ENCODE measurements around the gene RAPGEF4.
A peak's percentile ranks its signal among the peaks of the same experiment; 100 is the strongest.

The RAPGEF4 gene

DNA sequence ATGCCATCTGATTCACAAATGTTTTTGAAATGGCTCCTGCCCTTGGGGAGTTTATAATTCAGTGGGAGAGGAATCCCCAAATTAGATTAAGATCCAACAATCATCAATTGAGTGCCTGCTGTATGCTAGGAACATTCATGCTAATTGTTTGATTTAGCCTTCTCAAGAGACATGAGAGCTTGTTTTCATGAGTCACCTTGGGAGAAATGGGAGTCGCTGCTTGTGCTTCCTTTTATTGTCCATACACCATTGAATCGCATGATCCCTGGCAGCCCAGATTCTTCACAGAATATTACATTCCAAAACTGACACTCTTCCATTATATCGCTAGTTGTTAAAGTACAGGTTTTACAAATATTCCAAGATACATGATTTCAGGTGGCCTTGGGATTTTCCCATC lies 234.0 kb downstream of the RAPGEF4 start:
- no peaks in the 10 kb centered on the region for H3K27me3 ChIP-seq (ENCODE audit: low read depth, low read length)
- no peak for TF ChIP-seq EZH2phosphoT487 (IDR thresholded peaks at IDR 0.05; ENCODE audit: low read depth)
- TF ChIP-seq, protein P1, sequence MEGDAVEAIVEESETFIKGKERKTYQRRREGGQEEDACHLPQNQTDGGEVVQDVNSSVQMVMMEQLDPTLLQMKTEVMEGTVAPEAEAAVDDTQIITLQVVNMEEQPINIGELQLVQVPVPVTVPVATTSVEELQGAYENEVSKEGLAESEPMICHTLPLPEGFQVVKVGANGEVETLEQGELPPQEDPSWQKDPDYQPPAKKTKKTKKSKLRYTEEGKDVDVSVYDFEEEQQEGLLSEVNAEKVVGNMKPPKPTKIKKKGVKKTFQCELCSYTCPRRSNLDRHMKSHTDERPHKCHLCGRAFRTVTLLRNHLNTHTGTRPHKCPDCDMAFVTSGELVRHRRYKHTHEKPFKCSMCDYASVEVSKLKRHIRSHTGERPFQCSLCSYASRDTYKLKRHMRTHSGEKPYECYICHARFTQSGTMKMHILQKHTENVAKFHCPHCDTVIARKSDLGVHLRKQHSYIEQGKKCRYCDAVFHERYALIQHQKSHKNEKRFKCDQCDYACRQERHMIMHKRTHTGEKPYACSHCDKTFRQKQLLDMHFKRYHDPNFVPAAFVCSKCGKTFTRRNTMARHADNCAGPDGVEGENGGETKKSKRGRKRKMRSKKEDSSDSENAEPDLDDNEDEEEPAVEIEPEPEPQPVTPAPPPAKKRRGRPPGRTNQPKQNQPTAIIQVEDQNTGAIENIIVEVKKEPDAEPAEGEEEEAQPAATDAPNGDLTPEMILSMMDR (IDR thresholded peaks at IDR 0.05; ENCODE audit: low read depth, low read length) = no peak
- H3K9ac ChIP-seq (ENCODE audit: low read length) = no peak overlapping the region
- no peaks in the 10 kb centered on the region for H3K9me3 ChIP-seq (ENCODE audit: insufficient read depth, low read length)
- H3K79me2 ChIP-seq (ENCODE audit: low read length) = no peaks in the 10 kb centered on the region
- peaks cover 29% of the 10 kb centered on the region for H3K4me1 ChIP-seq (ENCODE audit: low read length)
- no peak overlapping the region for H3K4me3 ChIP-seq (ENCODE audit: low read length)
- no peak overlapping the region for H3K27ac ChIP-seq (ENCODE audit: low read length)
- H3K4me2 ChIP-seq (ENCODE audit: low read length) = no peak overlapping the region
- no peaks in the 10 kb centered on the region for H3K36me3 ChIP-seq (replicated peaks; ENCODE audit: low read depth, low read length)
- no peak overlapping the region for H2AFZ ChIP-seq (ENCODE audit: low read depth, low read length)
- no peaks in the 10 kb centered on the region for H4K20me1 ChIP-seq (ENCODE audit: insufficient read depth, low read length)

DNA sequence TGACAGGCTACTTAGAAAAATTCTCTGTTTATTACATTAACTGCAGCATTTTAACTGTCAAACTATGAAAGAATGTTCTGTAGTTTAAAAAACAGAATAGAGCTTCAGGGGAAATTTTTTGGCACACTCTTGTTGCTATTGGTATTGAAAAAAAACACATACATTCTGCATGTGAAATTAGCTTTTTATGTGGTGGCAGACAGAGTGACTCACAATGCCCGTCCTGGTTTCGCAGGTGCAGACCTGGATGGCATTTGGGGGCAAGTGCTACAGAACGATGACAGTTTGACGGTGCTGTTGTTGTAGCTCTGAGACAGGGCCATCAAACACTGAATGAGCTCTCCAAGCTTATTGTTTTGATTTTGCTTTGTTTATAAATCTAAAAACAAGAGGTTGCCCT lies 235.0 kb downstream of the RAPGEF4 start:
- Histone ChIP-seq H2AFZ (ENCODE audit: low read depth, low read length) (no peak overlapping the region), H3K4me2 (ENCODE audit: low read length) (no peak overlapping the region), H3K79me2 (ENCODE audit: low read length) (no peaks in the 10 kb centered on the region), H3K27ac (ENCODE audit: low read length) (no peak overlapping the region), H3K4me1 (ENCODE audit: low read length) (peaks cover 23% of the 10 kb centered on the region), H3K27me3 (ENCODE audit: low read depth, low read length) (no peaks in the 10 kb centered on the region), H3K4me3 (ENCODE audit: low read length) (no peak overlapping the region), H3K9ac (ENCODE audit: low read length) (no peak overlapping the region), H3K9me3 (ENCODE audit: insufficient read depth, low read length) (no peaks in the 10 kb centered on the region), H3K36me3 (replicated peaks; ENCODE audit: low read depth, low read length) (no peaks in the 10 kb centered on the region), H4K20me1 (ENCODE audit: insufficient read depth, low read length) (no peaks in the 10 kb centered on the region)
- TF ChIP-seq, protein P1 (IDR thresholded peaks at IDR 0.05; ENCODE audit: low read depth, low read length) = no peak
- no peak for TF ChIP-seq EZH2phosphoT487 (IDR thresholded peaks at IDR 0.05; ENCODE audit: low read depth)

DNA sequence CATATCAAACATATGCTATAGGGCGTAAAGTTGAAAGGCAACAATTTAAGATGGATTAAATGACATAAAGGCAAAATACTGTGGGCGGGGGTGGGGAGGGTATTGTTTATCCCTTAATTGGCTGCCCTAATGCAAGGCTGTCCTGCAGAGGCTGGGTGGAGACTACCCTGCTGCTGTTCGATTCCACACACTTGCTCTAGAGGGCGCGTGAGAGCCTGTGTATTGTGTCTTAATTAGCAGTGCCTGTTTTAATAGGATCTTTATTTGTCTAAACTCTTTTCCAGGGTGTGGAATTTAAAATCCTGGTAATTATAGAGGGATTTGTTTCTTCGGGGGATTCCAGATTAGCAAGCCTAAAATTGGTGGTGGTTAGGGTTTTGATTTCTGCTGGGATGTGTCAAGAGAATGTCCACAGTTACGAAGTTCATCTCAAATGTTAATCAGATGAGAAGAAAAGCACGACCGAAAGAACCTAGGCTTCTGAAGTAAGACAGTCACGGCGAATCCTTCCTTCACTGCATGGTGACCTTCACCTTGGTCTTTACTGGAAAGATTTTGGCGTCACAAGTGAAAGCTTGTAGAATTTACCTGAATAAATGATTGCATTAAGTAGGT lies 236.5 kb downstream of the RAPGEF4 start:
- H3K27ac ChIP-seq (ENCODE audit: low read length) = no peak overlapping the region
- peak overlapping the region; percentile 61 for H2AFZ ChIP-seq (ENCODE audit: low read depth, low read length)

DNA sequence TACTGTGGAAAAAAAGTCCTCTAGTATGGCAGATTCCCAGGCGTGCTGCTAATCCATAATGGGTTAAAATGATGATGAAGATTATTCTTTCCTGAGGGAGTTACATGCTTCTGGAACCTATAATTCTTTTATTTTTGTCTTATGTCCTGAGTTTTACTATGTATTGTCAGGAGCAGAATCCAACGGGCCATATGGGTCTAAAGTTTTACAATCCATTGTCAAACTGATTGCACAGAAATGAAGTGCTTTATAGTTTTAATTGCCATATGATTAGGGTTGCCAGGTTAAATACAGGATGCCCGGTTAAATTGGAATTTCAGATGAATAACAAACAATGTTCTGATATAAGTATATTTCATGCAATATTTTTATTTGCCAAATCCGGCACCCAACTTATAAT lies 239.1 kb downstream of the RAPGEF4 start:
- no peak overlapping the region for H3K9ac ChIP-seq (ENCODE audit: low read length)
- peaks cover 55% of the 10 kb centered on the region for H3K4me1 ChIP-seq (ENCODE audit: low read length)
- no peak overlapping the region for H3K4me2 ChIP-seq (ENCODE audit: low read length)
- no peak overlapping the region for H2AFZ ChIP-seq (ENCODE audit: low read depth, low read length)
- H3K27ac ChIP-seq (ENCODE audit: low read length) = no peak overlapping the region
- H3K79me2 ChIP-seq (ENCODE audit: low read length) = no peaks in the 10 kb centered on the region
- H3K36me3 ChIP-seq (replicated peaks; ENCODE audit: low read depth, low read length) = no peaks in the 10 kb centered on the region
- no peaks in the 10 kb centered on the region for H4K20me1 ChIP-seq (ENCODE audit: insufficient read depth, low read length)
- no peaks in the 10 kb centered on the region for H3K27me3 ChIP-seq (ENCODE audit: low read depth, low read length)
- H3K4me3 ChIP-seq (ENCODE audit: low read length) = no peak overlapping the region
- no peak for TF ChIP-seq EZH2phosphoT487 (IDR thresholded peaks at IDR 0.05; ENCODE audit: low read depth)
- TF ChIP-seq, protein P1 (IDR thresholded peaks at IDR 0.05; ENCODE audit: low read depth, low read length) = no peak
- H3K9me3 ChIP-seq (ENCODE audit: insufficient read depth, low read length) = no peaks in the 10 kb centered on the region

More for the DNA sequence above, 236.5 kb downstream of the RAPGEF4 start:
- Histone ChIP-seq H3K9me3 (ENCODE audit: insufficient read depth, low read length) (no peaks in the 10 kb centered on the region), H3K27me3 (ENCODE audit: low read depth, low read length) (no peaks in the 10 kb centered on the region), H3K79me2 (ENCODE audit: low read length) (no peaks in the 10 kb centered on the region), H3K4me3 (ENCODE audit: low read length) (peak overlapping the region; percentile 59), H3K9ac (ENCODE audit: low read length) (peak overlapping the region; percentile 26), H3K4me2 (ENCODE audit: low read length) (peak overlapping the region; percentile 75), H3K36me3 (replicated peaks; ENCODE audit: low read depth, low read length) (no peaks in the 10 kb centered on the region), H3K4me1 (ENCODE audit: low read length) (peaks cover 29% of the 10 kb centered on the region), H4K20me1 (ENCODE audit: insufficient read depth, low read length) (no peaks in the 10 kb centered on the region)
- TF ChIP-seq, protein P1 (IDR thresholded peaks at IDR 0.05; ENCODE audit: low read depth, low read length) = peak; percentile 86
- no peak for TF ChIP-seq EZH2phosphoT487 (IDR thresholded peaks at IDR 0.05; ENCODE audit: low read depth)
